ENCODE results near the gene PPARGC1A.

PPARGC1A gene

DNA sequence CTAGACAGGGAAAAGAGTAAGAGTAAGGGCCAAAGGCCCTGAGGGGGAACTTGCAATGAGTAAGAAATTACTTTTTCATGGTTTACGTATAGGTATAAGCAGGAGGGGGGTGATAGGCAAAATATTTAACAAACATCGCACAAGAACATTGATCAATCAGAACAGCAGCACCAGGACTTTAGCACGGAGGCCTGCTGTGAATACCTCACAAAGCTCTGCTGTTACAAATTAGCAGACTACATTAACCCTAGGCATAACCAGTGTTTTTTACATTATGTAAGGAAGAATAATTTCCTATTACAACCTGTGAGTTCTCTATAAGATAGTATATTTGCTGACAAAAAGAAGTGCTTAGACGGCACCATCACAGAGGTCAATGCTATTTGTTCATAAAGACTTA is 44.9 kb downstream of the PPARGC1A start:
- no peak for ATAC-seq
- Mint-ChIP-seq H3K4me1 (no peaks in the 10 kb centered on the region), H3K4me3 (no peak overlapping the region), H3K27ac (no peak overlapping the region), H3K9me3 (peaks cover 9% of the 10 kb centered on the region), H3K36me3 (no peaks in the 10 kb centered on the region)
- DNase-seq (ENCODE audit: low spot score in 2 of 2), result no peak

DNA sequence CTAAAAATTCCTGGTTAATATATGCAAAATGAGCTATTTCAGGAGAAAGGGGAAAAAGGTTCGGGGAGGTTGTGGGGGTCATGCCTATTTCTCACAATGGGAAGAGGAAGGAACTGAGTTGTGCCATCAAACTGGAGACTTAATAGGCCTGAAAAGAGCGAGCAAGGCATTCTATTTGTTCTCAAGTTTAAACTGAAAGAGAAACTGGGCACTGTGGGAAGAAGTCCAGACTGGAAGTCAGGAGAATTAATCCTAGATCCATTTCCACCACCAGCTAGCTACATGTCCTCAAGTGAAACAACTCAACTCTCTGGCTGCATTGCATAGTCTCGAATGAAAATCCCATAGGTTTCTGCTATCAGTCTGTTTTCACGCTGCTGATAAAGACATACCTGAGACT is 50.6 kb downstream of the PPARGC1A start:
- Mint-ChIP-seq H3K36me3 (no peaks in the 10 kb centered on the region), H3K27ac (no peak overlapping the region), H3K4me1 (no peaks in the 10 kb centered on the region), H3K9me3 (peaks cover 15% of the 10 kb centered on the region), H3K4me3 (no peak overlapping the region)
- no peak for DNase-seq (ENCODE audit: low spot score in 2 of 2)
- no peak for ATAC-seq

DNA sequence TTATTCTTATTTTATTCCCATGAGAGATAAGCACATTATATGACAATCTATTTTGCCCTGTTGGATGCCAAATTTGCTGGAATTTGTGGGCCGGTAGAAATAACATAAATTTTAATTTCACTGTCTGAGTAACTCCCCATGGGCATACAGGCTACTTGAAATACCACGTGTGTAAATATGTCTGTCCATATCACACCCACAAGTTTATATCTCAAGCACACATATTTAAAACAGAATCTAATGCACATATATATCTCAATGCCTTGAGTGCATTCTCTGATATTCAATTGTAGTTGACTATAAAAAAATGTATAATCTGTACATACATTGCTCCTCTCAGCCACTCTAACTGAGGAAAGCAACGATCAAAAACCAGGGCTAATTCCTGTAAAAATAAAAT is 51.2 kb downstream of the PPARGC1A start:
- Mint-ChIP-seq H3K4me1 (no peaks in the 10 kb centered on the region), H3K4me3 (no peak overlapping the region), H3K36me3 (no peaks in the 10 kb centered on the region), H3K27ac (no peak overlapping the region), H3K9me3 (peaks cover 15% of the 10 kb centered on the region)
- DNase-seq (ENCODE audit: low spot score in 2 of 2) (no peak), ATAC-seq (no peak)

DNA sequence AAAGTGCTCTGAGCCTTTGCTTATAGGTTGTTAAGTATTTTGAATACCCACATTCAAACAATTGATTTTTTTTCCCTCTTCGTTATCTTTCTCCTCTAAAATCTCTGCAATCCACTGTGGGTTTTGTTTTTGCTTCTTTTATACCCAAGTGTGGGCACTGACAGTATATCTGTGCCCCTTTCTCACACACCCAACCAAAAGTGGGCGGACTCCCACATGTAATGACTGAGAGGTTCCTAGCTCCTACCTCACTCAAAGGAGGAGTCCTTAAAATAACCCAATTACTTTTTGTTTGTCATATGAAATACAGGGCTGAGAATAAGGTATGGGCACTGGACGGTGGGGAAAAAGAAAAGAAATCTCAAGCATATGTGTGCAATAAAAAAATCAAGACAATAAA is 51.7 kb downstream of the PPARGC1A start:
- ATAC-seq (no peak), DNase-seq (ENCODE audit: low spot score in 2 of 2) (no peak)
- peaks cover 15% of the 10 kb centered on the region for H3K9me3 Mint-ChIP-seq
- H3K27ac Mint-ChIP-seq, result no peak overlapping the region
- no peak overlapping the region for H3K4me3 Mint-ChIP-seq
- H3K36me3 Mint-ChIP-seq, result no peaks in the 10 kb centered on the region
- no peaks in the 10 kb centered on the region for H3K4me1 Mint-ChIP-seq

DNA sequence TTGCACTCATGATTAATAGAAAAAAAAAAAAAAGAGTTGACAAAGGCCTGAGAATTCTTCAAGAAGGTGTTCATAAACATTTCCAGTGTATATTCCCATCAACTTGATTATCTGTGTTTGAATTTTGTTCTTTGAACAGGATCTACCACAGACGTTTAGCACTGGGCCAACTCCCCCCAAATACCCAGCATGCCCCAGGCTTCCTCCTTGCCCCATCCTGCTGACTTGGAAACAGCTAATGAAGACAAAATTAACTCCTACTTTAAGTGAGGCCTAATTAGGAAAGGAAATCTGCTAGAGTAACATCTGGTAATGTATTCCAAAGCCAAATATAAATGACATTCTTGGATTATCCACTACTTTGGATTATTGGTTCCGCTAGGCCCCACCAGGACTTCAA is 52.5 kb downstream of the PPARGC1A start:
- DNase-seq (ENCODE audit: low spot score in 2 of 2) (no peak), ATAC-seq (no peak)
- H3K4me3 Mint-ChIP-seq, result no peak overlapping the region
- H3K27ac Mint-ChIP-seq, result no peak overlapping the region
- H3K9me3 Mint-ChIP-seq, result peaks cover 15% of the 10 kb centered on the region
- H3K4me1 Mint-ChIP-seq, result no peaks in the 10 kb centered on the region
- H3K36me3 Mint-ChIP-seq, result no peaks in the 10 kb centered on the region

DNA sequence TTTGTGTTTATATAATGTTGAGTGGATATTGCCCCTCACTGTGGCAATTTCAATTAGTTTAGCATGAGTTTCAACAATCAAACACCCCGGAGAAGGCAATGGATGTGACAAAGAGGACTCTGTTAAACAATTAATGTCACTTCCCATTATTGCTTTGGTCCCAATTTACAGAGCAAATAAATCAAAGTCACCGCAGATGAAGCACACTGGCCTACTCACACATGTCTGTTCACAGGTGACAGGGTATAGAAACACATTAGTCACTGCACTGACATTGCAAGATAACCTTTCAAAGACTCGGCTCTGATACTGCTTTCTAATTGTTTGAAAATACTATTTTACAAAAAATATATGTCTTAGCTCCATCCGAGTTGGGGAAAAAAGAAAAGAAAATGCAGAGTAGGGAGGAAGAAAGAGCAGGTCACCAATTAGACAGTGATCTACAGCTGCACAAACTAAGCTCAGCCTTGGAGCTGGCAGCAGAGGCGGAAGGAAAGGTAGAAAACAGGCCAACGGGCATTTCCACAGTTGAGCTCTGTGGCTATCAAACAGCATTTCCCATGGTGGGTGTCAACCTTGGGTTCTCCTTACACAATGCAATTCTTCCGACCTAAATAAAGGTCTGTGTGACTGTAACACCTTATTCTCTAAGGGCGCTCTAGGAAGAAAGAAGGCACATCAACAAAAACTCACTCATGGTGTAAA is 53.9 kb downstream of the PPARGC1A start:
- no peak for ATAC-seq

DNA sequence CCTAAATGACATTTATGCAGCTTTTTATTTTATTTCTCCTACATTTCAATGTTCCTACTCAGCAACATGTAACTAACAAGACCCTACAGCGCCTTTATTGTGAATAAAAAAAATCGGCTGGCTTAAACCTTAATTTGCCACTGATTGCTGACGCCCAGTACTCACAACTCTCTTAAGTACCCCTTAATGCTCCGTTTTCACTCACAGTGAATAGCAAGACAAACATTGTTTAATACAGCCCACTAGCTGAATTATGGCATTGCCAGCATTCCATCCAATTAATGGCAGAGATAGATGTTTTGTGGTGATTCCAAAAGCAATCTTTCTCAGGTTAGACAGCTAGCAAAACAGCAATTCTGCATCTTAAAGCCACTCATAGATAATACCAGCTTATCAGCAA is 61.1 kb downstream of the PPARGC1A start:
- Mint-ChIP-seq H3K9me3 (peaks cover 5% of the 10 kb centered on the region), H3K4me3 (no peak overlapping the region), H3K36me3 (no peaks in the 10 kb centered on the region), H3K27ac (no peak overlapping the region), H3K4me1 (no peaks in the 10 kb centered on the region)
- ATAC-seq (no peak), DNase-seq (ENCODE audit: low spot score in 2 of 2) (no peak)

More for the DNA sequence above, 53.9 kb downstream of the PPARGC1A start:
- H3K27ac Mint-ChIP-seq, result no peak overlapping the region
- no peak for DNase-seq (ENCODE audit: low spot score in 2 of 2)
- no peaks in the 10 kb centered on the region for H3K36me3 Mint-ChIP-seq
- H3K4me1 Mint-ChIP-seq, result no peaks in the 10 kb centered on the region
- peaks cover 15% of the 10 kb centered on the region for H3K9me3 Mint-ChIP-seq
- no peak overlapping the region for H3K4me3 Mint-ChIP-seq

DNA sequence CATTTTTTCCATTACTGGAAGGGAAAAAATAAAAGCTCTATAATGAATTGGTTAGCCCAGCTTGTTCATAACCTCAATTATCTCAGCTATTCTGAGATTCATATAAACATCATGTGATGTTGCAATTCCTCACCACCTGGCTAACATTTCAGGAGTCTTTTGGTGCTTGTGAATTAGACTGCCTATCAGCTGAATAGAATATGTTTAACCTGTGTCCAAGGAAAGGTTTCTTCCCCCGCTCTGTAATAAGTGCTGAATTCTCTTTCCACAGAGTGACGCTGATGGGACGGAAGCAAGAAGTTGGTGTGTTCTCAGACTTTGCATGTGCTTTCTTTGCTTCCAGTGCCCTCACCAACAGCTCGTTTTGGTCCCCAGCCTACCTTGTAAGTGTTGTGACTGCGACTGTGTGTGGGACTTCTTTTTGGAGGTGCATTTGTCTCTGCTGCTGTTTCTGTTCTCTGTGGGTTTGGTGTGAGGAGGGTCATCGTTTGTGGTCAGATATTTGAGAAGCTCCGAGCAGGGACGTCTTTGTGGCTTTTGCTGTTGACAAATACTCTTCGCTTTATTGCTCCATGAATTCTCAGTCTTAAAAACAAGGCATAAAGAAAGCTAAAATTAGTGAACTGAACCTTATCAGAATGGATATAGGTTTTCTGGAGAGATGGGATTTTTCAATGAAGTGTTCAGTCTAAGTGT is 61.7 kb downstream of the PPARGC1A start:
- H3K4me3 Mint-ChIP-seq, result no peak overlapping the region
- no peak for ATAC-seq
- H3K4me1 Mint-ChIP-seq, result no peaks in the 10 kb centered on the region
- no peak overlapping the region for H3K27ac Mint-ChIP-seq
- H3K9me3 Mint-ChIP-seq, result peaks cover 5% of the 10 kb centered on the region
- H3K36me3 Mint-ChIP-seq, result no peaks in the 10 kb centered on the region
- no peak for DNase-seq (ENCODE audit: low spot score in 2 of 2)

DNA sequence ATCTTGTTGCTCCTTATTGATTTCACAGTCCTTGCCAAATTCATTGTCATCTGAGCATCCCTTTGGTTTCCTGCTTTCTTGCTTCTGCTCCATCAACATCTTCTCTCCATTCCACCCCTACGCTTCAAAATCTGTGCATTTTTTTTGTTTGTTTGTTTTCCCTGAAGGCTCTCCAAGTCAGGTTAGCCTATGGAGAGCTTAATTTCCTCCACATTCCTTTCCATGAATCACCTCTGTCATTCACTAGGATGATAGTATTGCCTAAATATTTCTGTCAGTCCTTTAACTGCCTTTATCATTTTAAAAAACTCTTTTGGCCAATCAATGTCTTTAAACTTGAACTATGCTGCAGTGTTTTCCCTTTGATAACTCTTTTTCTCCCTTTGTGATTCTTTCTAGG is 67.7 kb downstream of the PPARGC1A start:
- Mint-ChIP-seq H3K9me3 (peaks cover 12% of the 10 kb centered on the region), H3K4me1 (no peaks in the 10 kb centered on the region), H3K27ac (no peak overlapping the region), H3K4me3 (no peak overlapping the region), H3K36me3 (no peaks in the 10 kb centered on the region)
- no peak for ATAC-seq
- DNase-seq (ENCODE audit: low spot score in 2 of 2), result no peak

DNA sequence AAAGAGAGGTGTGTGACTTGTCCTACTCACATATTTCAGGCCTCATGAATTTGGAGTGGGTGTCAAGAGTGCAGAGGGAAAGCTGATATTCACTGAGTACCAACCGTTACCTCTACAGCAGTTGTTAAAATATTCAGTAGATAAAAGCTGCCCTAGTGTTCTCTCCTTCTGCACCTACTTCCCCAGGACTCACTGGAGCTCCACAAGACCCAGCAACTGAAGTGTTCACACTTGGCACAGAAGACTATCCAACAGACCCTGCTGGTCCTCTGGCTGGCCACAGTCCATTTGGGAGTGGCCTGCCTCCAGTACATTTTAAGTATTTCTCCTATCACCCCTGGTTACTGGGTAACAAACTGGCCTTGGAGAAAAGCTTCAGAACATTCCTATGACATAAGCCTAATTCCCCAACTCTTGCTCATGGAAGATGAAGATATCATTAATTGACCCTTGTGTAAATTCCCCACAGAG is 70.8 kb downstream of the PPARGC1A start:
- DNase-seq (ENCODE audit: low spot score in 2 of 2) (no peak), ATAC-seq (no peak)
- Mint-ChIP-seq H3K4me1 (no peaks in the 10 kb centered on the region), H3K27ac (no peak overlapping the region), H3K4me3 (no peak overlapping the region), H3K36me3 (no peaks in the 10 kb centered on the region), H3K9me3 (peaks cover 18% of the 10 kb centered on the region)

DNA sequence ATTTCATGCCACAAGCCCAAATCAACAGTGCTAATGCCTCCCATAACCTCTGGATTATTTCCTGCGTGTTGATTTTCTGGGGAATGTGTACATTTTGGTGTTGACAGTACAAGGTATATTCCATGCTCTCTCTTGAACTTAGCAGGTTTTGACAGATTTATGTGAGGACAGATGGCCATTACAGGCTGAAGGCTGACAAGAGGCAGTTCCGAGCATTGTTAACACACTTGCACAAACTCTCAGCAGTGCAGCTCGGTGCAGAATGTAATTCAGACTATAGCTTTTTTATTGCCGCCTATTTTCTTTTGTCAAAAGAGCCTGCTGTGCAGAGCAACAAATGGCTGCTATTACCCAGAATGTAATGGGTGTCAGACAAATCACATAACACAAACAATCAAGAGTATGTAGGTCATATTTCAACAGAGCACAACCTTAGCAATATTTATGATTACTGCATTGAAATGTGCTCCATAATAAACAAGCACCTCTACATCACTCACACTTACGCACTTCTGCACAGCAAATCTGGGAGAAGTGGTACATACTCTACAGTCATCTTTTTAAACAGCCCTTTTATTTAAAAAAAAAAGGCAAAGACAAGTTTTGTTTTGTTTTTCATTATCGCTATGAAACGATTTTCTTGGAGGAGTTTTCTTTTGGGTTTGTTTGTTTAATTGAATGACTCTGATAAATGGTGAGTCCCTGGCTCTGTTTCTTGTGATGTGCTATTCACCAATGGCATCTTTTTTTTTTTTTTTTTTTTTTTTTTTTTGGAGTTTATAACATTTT is 71.6 kb downstream of the PPARGC1A start:
- H3K9me3 Mint-ChIP-seq, result peaks cover 21% of the 10 kb centered on the region
- no peaks in the 10 kb centered on the region for H3K4me1 Mint-ChIP-seq
- H3K36me3 Mint-ChIP-seq, result no peaks in the 10 kb centered on the region
- H3K4me3 Mint-ChIP-seq, result no peak overlapping the region
- DNase-seq (ENCODE audit: low spot score in 2 of 2) (no peak), ATAC-seq (no peak)
- H3K27ac Mint-ChIP-seq, result no peak overlapping the region

DNA sequence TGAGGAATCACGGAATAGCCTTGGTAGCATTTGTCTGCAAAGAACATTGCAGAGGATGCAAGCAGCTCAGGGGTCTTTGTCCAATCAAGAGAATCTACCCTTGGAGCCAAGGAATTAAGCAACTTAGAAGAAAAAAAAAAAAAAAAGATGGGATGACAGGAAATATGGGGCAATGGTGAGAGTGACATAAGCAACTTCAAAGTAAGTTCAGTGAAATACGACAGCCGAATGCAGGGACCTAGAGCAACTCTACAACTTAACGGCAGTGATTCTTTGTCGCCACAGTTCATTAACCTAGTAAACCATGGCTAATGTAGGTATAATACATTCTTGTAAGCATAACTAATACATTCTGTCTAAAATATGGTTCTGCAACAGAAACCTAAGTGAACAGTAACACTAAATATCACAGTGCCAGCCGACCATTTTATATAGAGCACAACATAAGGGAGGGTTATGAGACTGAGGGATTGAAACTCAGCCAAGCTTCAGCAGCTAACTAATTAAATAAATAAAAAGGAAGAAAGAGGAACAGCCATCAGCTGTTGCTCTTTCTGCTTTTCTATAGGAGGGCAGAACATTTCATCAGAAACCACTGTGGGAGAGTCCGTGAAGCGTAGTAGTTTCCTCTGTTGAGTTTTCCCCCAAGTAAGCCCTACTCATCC is 74.7 kb downstream of the PPARGC1A start:
- Mint-ChIP-seq H3K9me3 (peaks cover 20% of the 10 kb centered on the region), H3K4me3 (no peak overlapping the region), H3K27ac (no peak overlapping the region), H3K4me1 (no peaks in the 10 kb centered on the region), H3K36me3 (no peaks in the 10 kb centered on the region)
- DNase-seq (ENCODE audit: low spot score in 2 of 2) (no peak), ATAC-seq (no peak)

DNA sequence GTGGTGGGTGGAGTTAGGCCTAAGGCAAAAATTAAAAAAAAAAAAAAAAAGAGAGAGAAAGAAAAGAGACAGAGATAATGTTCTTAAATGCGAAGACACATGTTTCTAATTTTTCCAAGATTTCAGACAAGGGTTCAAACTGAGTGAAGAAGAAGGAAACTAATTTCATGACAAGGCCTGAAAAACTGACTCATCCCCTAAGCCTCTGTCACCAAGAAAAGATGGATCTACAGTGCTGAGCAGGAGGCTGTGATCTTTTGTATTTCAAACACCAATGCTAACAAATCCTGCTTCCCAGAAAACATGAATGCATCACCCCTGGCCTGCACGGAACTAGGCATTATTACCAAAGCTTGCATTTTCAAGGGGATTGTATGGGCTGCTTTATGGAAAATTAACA is 75.3 kb downstream of the PPARGC1A start:
- Mint-ChIP-seq H3K4me3 (no peak overlapping the region), H3K36me3 (no peaks in the 10 kb centered on the region), H3K4me1 (no peaks in the 10 kb centered on the region), H3K27ac (no peak overlapping the region), H3K9me3 (peaks cover 20% of the 10 kb centered on the region)
- no peak for DNase-seq (ENCODE audit: low spot score in 2 of 2)
- ATAC-seq, result no peak

DNA sequence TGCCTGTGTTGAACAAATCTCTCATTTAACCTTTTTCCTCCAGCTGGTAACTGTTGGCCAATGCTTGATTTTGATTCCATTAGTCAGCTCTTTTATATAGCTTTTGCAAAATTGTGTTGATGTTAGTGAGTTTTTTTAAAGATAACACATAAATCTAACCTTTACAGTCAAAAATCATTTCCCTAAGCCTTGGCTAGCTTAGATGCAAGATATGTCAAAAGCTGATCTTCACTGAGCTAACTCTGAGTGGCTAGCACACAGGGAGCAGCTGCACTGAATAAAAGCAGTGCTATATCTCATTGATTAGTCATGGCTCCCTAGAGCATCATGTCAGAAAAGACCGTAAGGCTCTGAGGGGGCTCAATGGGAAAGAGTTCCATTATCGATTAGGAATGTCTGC is 78.7 kb downstream of the PPARGC1A start:
- ATAC-seq, result no peak
- Mint-ChIP-seq H3K27ac (no peak overlapping the region), H3K36me3 (no peaks in the 10 kb centered on the region), H3K9me3 (peaks cover 19% of the 10 kb centered on the region), H3K4me3 (no peak overlapping the region), H3K4me1 (no peaks in the 10 kb centered on the region)
- DNase-seq (ENCODE audit: low spot score in 2 of 2), result no peak

DNA sequence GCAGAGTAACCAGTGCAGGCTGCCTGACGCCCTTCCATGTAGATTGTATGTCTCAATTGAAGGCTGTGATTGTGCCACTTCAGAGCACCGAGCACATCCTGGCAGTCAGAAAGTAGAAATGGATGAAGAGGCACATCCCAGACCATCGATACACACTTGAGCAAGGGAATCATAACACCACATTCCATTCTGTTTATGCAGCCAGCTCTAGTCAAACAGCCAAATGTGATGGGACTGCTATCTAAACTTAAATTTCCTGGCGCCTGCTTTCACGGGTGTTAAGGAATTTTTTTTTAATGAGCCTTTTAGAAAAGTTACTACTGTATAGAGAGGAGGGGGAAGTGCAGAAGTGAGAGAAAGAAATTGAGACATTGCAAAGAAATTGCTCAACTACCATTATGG is 84.4 kb downstream of the PPARGC1A start:
- Mint-ChIP-seq H3K4me1 (no peaks in the 10 kb centered on the region), H3K36me3 (no peaks in the 10 kb centered on the region), H3K9me3 (peaks cover 20% of the 10 kb centered on the region), H3K27ac (no peak overlapping the region), H3K4me3 (no peak overlapping the region)
- no peak for DNase-seq (ENCODE audit: low spot score in 2 of 2)
- ATAC-seq, result no peak
